DMS79 treated with DMSO at 0.1 percent for 48 hours (cell line): ENCODE results near the gene CACNA1E.

Experiments
- DNase-seq: peaks from one replicate; lab custom pipeline; 2025; lab: John Stamatoyannopoulos, UW

CACNA1E gene

GRCh38 chr1:181768930-181769280 lies 285.6 kb downstream of the CACNA1E start:
- no peak for DNase-seq

DNA sequence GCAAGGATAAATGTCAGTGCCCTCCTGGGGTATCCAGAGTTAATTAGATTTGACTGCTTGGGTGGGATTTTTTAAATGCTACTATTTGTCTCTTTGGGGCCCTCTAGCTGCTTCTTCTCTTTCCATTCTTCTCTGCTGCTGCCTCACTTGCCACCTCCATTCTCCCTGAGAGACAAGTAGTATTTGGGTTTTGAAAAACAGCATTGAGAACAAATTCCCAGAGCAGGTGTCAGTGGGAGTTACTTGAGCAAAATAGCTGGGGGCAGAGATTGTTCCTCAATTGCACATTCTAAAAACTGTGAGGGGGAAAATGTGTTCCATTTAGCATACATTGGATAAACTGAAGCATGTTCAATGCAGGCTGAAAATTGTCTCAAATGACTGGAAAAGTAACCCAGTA lies 286.5 kb downstream of the CACNA1E start:
- no peak for DNase-seq

GRCh38 chr1:181772714-181773113 lies 289.4 kb downstream of the CACNA1E start:
- DNase-seq, result no peak

DNA sequence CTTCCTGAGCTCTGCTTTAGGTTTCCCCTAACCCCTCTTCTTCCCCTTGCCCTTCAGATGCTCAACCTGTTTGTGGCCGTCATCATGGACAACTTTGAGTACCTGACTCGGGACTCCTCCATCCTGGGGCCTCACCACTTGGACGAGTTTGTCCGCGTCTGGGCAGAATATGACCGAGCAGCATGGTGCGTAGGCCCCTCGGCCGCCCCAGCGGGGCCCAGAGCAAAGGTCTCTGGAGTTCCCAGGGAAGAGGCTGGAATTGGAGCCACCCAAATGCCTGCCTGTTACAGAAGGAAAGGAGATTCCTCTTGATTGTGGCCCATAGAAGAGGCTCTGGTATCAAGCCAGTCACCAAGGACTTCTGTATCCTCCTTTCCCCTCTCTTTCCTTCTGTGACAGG lies 292.7 kb downstream of the CACNA1E start:
- DNase-seq, result no peak

- no peak for DNase-seq
Measured at GRCh38 chr1:181777286-181777685, 294.0 kb downstream of the CACNA1E start.

DNA sequence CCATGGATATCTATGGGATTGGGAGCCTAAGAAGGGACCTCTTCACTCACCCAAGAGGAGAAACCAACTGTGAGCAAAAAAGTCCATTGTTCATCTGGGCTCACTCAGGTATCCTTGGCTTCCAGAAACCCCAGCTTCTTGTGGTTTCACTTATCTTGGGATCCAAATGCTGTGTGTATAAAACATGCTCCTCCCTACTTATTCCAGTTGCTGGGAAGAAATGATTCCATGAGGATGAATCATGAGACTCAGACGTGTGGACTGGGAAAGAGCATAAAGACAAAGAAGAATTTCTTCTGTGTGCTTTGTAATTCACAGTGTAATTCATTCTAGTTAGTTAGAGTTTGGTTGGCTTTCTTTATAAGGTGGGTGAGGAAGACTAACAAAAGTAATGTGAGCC lies 294.5 kb downstream of the CACNA1E start:
- no peak for DNase-seq

- peak; percentile 61 for DNase-seq
Measured at GRCh38 chr1:181778640-181779260, 295.4 kb downstream of the CACNA1E start.

DNA sequence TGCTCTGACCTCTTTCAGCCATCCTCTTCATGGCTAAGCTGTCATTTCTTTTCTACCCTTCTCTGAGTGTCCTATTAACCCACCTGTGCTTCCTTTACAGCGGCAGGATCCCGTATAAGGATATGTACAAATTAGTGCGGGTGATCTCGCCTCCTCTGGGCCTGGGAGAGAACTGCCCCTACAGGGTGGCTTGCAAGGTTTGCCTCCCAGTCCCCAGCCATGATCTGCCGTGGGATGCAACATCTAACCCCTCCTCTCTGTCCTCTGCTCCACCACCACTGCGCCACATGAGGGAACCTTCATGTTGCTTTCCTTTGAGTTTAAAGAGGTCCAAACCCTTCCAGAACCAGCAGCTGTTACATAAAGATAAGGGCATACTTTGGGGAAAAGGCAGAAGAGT lies 296.0 kb downstream of the CACNA1E start:
- DNase-seq, result no peak

GRCh38 chr1:181783208-181783607 lies 299.9 kb downstream of the CACNA1E start:
- no peak for DNase-seq

DNA sequence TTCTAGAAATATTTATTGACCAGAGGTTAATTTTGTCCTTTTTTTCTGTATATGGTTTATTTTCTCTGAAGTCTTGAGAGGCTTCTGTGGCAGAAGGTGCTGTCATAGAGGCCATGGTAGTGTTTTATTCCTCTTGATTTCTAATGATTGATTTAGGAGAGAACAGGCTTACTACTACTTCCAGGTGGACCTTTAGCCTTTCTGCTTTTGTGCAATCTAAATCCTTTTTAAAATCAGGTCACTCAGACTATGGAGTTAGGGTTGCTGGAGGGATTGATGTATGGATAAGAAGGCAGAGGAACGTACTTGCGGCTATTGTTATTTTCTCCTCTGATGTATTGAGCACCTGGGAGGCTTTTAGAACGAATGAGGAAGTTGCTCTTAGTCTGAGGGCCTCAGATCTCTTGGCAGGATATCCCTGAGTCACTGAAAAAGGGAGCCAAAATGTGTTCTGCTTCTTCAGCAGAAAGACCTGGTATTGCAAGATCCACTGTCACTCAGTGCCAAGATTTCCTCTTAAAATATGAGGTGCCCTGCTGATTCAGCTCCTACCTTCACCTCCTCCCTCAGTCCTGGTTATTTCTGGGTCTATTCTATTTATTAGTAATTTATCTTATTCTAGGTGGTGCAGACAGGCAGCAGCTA lies 300.8 kb downstream of the CACNA1E start:
- no peak for DNase-seq

DNA sequence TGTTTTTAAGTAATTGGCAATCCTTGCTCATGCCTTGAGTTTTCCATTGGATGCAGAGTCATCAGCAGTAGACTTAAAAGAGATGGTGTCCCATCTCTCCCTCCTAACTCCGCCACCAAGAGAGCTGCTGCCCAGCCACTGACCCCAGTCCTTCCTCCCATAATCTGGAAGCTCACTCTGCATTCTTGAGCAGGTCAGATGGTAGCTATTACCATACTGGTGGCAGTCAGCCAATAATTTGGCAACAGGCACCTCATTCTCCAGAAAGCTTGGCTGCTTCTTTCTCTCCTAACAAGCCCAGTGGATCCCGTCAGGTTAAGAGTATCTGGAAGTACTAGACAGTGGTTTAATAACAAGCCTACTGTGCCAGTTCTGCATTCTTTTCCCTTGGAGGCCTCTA lies 306.1 kb downstream of the CACNA1E start:
- DNase-seq, result no peak

- no peak for DNase-seq
Measured at GRCh38 chr1:181791721-181792120, 308.4 kb downstream of the CACNA1E start.

DNA sequence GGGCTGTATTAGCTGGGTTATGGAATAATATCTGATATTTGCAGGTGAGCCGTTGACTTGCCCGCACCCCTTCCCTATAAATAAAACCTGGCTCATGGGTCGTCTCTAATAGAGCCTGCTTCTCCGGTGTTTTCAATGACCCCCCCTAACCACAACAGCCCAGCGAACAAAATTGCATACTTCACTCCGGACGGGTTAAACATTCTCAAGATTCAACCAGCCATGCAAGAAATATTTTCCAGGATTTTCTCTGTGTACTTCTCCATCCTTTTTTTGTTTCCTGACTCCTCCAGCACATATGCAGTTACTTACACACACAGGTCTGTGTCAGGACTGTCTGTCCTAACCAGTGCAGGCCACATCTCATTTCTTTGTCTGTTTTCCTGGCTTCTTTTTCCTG lies 310.5 kb downstream of the CACNA1E start:
- peak; percentile 34 for DNase-seq

- peak; percentile 34 for DNase-seq
Measured at GRCh38 chr1:181794332-181794731, 311.0 kb downstream of the CACNA1E start.

DNA sequence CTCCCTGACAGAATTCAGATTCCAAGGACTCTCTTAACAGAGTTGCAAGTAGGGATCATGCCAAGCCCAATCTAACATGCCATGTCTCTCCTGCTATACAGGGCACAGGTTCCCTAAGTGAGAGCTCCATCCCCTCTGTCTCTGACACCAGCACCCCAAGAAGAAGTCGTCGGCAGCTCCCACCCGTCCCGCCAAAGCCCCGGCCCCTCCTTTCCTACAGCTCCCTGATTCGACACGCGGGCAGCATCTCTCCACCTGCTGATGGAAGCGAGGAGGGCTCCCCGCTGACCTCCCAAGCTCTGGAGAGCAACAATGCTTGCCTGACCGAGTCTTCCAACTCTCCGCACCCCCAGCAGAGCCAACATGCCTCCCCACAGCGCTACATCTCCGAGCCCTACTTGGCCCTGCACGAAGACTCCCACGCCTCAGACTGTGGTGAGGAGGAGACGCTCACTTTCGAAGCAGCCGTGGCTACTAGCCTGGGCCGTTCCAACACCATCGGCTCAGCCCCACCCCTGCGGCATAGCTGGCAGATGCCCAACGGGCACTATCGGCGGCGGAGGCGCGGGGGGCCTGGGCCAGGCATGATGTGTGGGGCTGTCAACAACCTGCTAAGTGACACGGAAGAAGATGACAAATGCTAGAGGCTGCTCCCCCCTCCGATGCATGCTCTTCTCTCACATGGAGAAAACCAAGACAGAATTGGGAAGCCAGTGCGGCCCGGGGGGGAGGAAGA lies 315.0 kb downstream of the CACNA1E start:
- no peak for DNase-seq

DNA sequence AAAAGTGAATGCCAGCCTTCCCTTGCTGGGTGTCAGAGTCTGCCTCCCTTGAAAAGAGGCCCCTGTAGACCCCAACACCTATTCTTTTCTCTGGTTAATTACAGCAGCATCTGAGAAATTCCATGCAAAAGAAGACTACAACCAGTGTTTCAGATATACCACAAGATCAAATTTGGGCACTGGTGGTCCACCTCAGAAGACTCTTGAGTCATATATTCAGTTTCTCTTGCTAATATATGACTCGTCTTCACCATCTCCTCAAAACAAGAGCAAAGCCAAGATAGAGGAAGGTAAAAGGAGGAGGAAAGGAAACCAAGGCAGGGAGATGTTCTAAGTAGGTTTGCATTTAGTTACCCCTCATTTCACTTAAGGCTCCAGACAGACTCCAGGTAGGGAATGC lies 318.3 kb downstream of the CACNA1E start:
- DNase-seq, result no peak

- DNase-seq, result no peak
Measured at GRCh38 chr1:181802466-181802865, 319.1 kb downstream of the CACNA1E start.

DNA sequence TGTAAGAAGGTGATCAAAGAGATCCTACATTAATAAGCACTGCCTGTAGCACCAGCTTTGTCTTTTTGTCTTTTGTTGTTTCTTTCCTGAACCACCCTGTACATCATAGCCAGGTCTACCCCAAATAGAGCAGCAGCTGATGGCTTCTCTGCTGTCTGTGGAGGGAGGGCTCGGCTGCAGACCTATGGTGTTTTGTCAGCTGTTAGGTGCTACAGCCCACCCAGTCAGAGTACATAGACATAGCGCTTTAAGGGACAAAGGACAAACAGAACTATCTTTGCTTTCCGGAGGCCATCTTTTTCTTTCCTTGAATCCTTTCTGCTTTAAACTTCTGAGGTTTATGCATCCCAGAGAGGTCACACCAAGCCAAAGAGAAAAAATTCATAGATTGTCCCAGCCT lies 320.1 kb downstream of the CACNA1E start:
- DNase-seq, result no peak

GRCh38 chr1:181804989-181805388 lies 321.7 kb downstream of the CACNA1E start:
- DNase-seq, result no peak

- DNase-seq, result no peak
Measured at GRCh38 chr1:181806746-181807145, 323.4 kb downstream of the CACNA1E start.

- no peak for DNase-seq
Measured at GRCh38 chr1:181807251-181807650, 323.9 kb downstream of the CACNA1E start.

- no peak for DNase-seq
Measured at GRCh38 chr1:181809991-181810545, 326.8 kb downstream of the CACNA1E start.

- DNase-seq, result peak; percentile 47
Measured at GRCh38 chr1:181812208-181812607, 328.9 kb downstream of the CACNA1E start.
